Left hindlimb (tissue), 1 donor: ENCODE results near the gene GRK3.

Source experiments
- DNase-seq: peaks from one replicate; pipeline ENCODE4 v3.0.0-alpha.2; 2018

Gene GRK3

GRCh38 chr22:25764270-25765015, 200.0 kb downstream of the GRK3 start:
- DNase-seq = no peak

GRCh38 chr22:25765016-25765367, 200.5 kb downstream of the GRK3 start:
- DNase-seq = no peak

- no peak for DNase-seq
Measured at GRCh38 chr22:25765801-25766200, 201.3 kb downstream of the GRK3 start.

- no peak for DNase-seq
Measured at GRCh38 chr22:25766418-25766817, 201.9 kb downstream of the GRK3 start.

GRCh38 chr22:25770333-25770732, 205.9 kb downstream of the GRK3 start:
- DNase-seq = no peak

- no peak for DNase-seq
Measured at GRCh38 chr22:25772288-25772687, 207.8 kb downstream of the GRK3 start.

- DNase-seq = no peak
Measured at GRCh38 chr22:25774575-25775026, 210.1 kb downstream of the GRK3 start.

GRCh38 chr22:25775531-25775930, 211.1 kb downstream of the GRK3 start:
- DNase-seq = no peak

GRCh38 chr22:25777411-25777810, 212.9 kb downstream of the GRK3 start:
- DNase-seq = no peak

- DNase-seq = no peak
Measured at GRCh38 chr22:25777870-25778269, 213.4 kb downstream of the GRK3 start.
